SK-N-MC (cell line): Measurements from ENCODE around the gene C1QTNF8.

ENCODE experiments used
- EZH2 ChIP-seq: fragments of 200-600 bp; sonication (generic); IDR thresholded peaks from one replicate; pipeline ENCODE4 v1.6.1; 2017; ENCODE audit warnings: antibody characterized with exemption
- FOXP2 ChIP-seq: optimal IDR thresholded peaks from 2 replicates; pipeline ENCODE3; 2011; ENCODE audit warnings: mild to moderate bottlenecking, moderate library complexity; ENCODE audit not compliant: insufficient read depth; ENCODE audit errors: extremely low read length, control extremely low read depth
- POLR2AphosphoS5 ChIP-seq: IDR thresholded peaks from 2 replicates; pipeline ENCODE4 v1.6.1; 2012; ENCODE audit warnings: mild to moderate bottlenecking, low read depth, low read length, borderline replicate concordance

GRCh38 chr16:1076801-1077576 lies 19.1 kb downstream of the C1QTNF8 start:
- TF ChIP-seq EZH2 (no peak), POLR2AphosphoS5 (no peak), FOXP2 (no peak)
